Upper lobe of left lung (tissue), 4 donors: ENCODE measurements around the gene OSTM1.

Experiments
- CTCF ChIP-seq, 6 experiments: fragments of 450-650 bp in 4 of 6; fragments of 200-600 bp in 2 of 6; sonication (generic) in 2 of 6; IDR thresholded peaks; one replicate each; pipeline ENCODE4 v1.5.1; 2016 to 2019; ENCODE audit warnings: antibody characterized with exemption in 6 of 6
- EP300 ChIP-seq, 4 donors: sonication (generic); formaldehyde crosslinking; IDR thresholded peaks; one replicate each; pipeline ENCODE4 v1.5.1; 2017; ENCODE audit warnings: antibody characterized with exemption in 4 of 4, control low read depth in 2 of 4
- POLR2A ChIP-seq, 4 donors: fragments of 450-650 bp; IDR thresholded peaks; one replicate each; pipeline ENCODE4 v1.5.1; 2016 to 2017; ENCODE audit warnings: antibody characterized with exemption in 4 of 4, mild to moderate bottlenecking in 2 of 4
- POLR2AphosphoS5 ChIP-seq, 2 donors: sonication (generic); formaldehyde crosslinking; IDR thresholded peaks; one replicate each; pipeline ENCODE4 v1.5.1; 2017; ENCODE audit warnings: antibody characterized with exemption in 2 of 2

GRCh38 chr6:108020472-108021116 is 53.9 kb downstream of the OSTM1 start:
- TF ChIP-seq POLR2AphosphoS5 (IDR thresholded peaks at IDR 0.05) (no peak), CTCF (IDR thresholded peaks at IDR 0.05) (no peak), EP300 (IDR thresholded peaks at IDR 0.05) (no peak), POLR2A (IDR thresholded peaks at IDR 0.05) (no peak)
